HepG2 (cell line): ENCODE measurements around the gene BOLA3. TPM values are rescaled to one million over a fixed set of nuclear protein-coding genes. Genes with fewer than 3 reads are reported as not detected.
A peak's percentile ranks its signal among the peaks of the same experiment; 100 is the strongest.

Experiments
- CBX2 ChIP-seq, 2 experiments: fragments of 200-600 bp in 1 of 2; sonication (generic); formaldehyde crosslinking in 1 of 2; IDR thresholded peaks; 2 replicates each; pipeline versions ENCODE4 v1.7.0 to v1.8.1; 2018 to 2022; ENCODE audit warnings: low read depth in 2 of 2, low read length in 1 of 2, mild to moderate bottlenecking in 1 of 2, missing genetic modification reagents in 1 of 2
- KDM5A ChIP-seq: fragments of 200-600 bp; sonication (generic); IDR thresholded peaks from 2 replicates; pipeline ENCODE4 v1.7.0; 2018; ENCODE audit warnings: antibody characterized with exemption, mild to moderate bottlenecking, low read length, borderline replicate concordance
- NKX3-1 ChIP-seq: sonication (generic); formaldehyde crosslinking; IDR thresholded peaks from 2 replicates; pipeline ENCODE4 v1.5.0; 2020; ENCODE audit warnings: missing genetic modification reagents
- RCOR2 ChIP-seq: IDR thresholded peaks from 2 replicates; pipeline ENCODE4 v1.6.1; 2016; ENCODE audit warnings: missing biosample characterization, missing genetic modification reagents
- SAFB2 ChIP-seq: sonication (generic); formaldehyde crosslinking; IDR thresholded peaks from 2 replicates; pipeline ENCODE4 v1.5.1; 2020; ENCODE audit warnings: missing genetic modification reagents, low read depth, mild to moderate bottlenecking, borderline replicate concordance
- TARDBP ChIP-seq: sonication (generic); formaldehyde crosslinking; IDR thresholded peaks from 2 replicates; pipeline ENCODE4 v1.8.0; 2022; ENCODE audit warnings: mild to moderate bottlenecking, missing genetic modification reagents
- TMF1 ChIP-seq: sonication (generic); formaldehyde crosslinking; IDR thresholded peaks from 2 replicates; pipeline ENCODE4 v1.8.1; 2022; ENCODE audit warnings: low read depth, missing genetic modification reagents
- ZBTB1 ChIP-seq: sonication (generic); formaldehyde crosslinking; IDR thresholded peaks from 2 replicates; pipeline ENCODE4 v1.4.0; 2020; ENCODE audit warnings: missing genetic modification reagents, borderline replicate concordance
- ZEB1 ChIP-seq: IDR thresholded peaks from 2 replicates; pipeline ENCODE4 v1.6.1; 2012; ENCODE audit warnings: mild to moderate bottlenecking, low read depth, inconsistent platforms; ENCODE audit not compliant: insufficient replicate concordance
- ZNF180 ChIP-seq: sonication (generic); formaldehyde crosslinking; IDR thresholded peaks from 2 replicates; pipeline ENCODE4 v1.4.0; 2020; ENCODE audit warnings: low read depth, missing genetic modification reagents, borderline replicate concordance
- ZNF292 ChIP-seq: sonication (generic); formaldehyde crosslinking; IDR thresholded peaks from 2 replicates; pipeline ENCODE4 v1.8.1; 2022; ENCODE audit warnings: mild to moderate bottlenecking, low read depth, missing genetic modification reagents, borderline replicate concordance
- ZNF468 ChIP-seq: sonication (generic); formaldehyde crosslinking; IDR thresholded peaks from 2 replicates; pipeline ENCODE4 v1.8.0; 2022; ENCODE audit warnings: mild to moderate bottlenecking, moderate library complexity, missing genetic modification reagents
- ZNF484 ChIP-seq: sonication (generic); formaldehyde crosslinking; IDR thresholded peaks from 2 replicates; pipeline ENCODE4 v1.5.1; 2020; ENCODE audit warnings: mild to moderate bottlenecking, low read depth, missing genetic modification reagents, borderline replicate concordance
- polyA plus RNA-seq, 8 experiments: library from polyadenylated mRNA; depleted of rRNA in 3 of 8; stranded (reverse) in 7 of 8; unstranded in 1 of 8; fragments of >200 nt; fragmentation: Illumina TruSeq in 4 of 8; extraction: Trizol in 4 of 8; gene quantifications; 2 replicates each; pipeline versions ENCODE4 v1.2.1 to v1.2.3, GENCODE V29; 2011 to 2016; ENCODE audit warnings: low read depth in 4 of 8, missing spikeins in 1 of 8, mixed read lengths in 1 of 8; ENCODE audit not compliant: insufficient read depth in 1 of 8
- total RNA-seq, 5 experiments: library from RNA; depleted of rRNA; stranded (reverse); fragments of >200 nt; fragmentation: Illumina TruSeq; extraction: Trizol; gene quantifications; 2 replicates each; pipeline ENCODE4 v1.2.3, GENCODE V29; 2016; ENCODE audit warnings: low read depth in 1 of 5
- TF ChIP-seq, protein P1 (sequence below): sonication (generic); formaldehyde crosslinking; IDR thresholded peaks from 2 replicates; pipeline ENCODE4 v1.4.0; 2020; ENCODE audit warnings: missing genetic modification reagents
- TF ChIP-seq, protein P2 (sequence below): sonication (generic); formaldehyde crosslinking; IDR thresholded peaks from 2 replicates; pipeline ENCODE4 v1.4.0; 2020; ENCODE audit warnings: missing genetic modification reagents
- TF ChIP-seq, protein P3 (sequence below): sonication (generic); formaldehyde crosslinking; IDR thresholded peaks from 2 replicates; pipeline ENCODE4 v1.8.1; 2023; ENCODE audit warnings: missing genetic modification reagents, inconsistent platforms, borderline replicate concordance
- TF ChIP-seq, protein P4 (sequence below): sonication (generic); formaldehyde crosslinking; IDR thresholded peaks from 2 replicates; pipeline ENCODE4 v1.5.1; 2020; ENCODE audit warnings: mild to moderate bottlenecking, missing genetic modification reagents

BOLA3 gene
- total and polyA plus RNA-seq, 2 of the 13 experiments (the other 11 are each of a cell fraction or from before 2014, with no cell fraction given), result 89.7 to 170 TPM

DNA sequence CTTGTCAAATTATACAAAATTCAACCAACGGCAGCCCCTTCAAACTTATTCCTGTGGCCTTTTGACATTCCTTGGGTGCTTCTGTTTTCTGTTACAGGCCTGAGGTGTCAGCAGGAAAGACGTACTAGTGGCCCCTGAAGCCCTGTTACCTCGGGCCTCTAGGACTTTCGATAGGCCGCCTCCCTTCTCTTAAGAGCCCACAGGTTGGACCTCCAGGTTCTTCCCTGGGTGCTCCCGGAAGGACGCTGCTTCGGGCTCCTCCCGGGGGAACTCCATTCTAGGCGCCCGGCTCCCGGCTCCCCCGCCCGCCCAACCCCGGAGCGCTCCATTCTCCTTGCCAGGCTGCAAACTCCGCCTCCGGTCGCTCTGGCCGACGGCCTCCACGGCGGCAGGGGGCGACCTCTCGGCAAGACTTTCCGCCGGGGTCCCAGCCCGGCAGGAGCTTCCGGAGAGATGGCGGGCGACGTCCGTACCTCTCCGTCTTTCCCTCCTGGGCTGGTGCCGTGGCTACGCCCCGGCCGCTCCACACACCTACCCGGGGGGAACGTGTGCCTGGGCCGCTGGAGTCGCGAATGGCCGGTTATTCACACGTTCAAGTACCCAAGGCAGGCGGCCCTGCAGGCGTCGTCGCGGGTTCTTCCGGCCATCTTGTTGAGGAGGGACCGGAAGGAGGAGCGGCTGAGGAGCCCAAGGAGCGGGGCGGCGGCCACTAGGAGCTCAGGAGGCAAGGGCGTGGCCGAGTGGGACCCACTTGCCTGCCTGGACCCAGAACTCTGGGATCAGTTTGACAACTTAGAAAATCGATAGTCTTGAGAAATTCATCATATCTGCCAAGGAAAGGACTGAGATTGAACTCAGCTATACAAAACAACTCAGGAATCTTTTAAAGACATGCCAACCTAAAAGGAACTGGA, 27.5 kb downstream of the BOLA3 start (continued):
- TF ChIP-seq, protein P1, sequence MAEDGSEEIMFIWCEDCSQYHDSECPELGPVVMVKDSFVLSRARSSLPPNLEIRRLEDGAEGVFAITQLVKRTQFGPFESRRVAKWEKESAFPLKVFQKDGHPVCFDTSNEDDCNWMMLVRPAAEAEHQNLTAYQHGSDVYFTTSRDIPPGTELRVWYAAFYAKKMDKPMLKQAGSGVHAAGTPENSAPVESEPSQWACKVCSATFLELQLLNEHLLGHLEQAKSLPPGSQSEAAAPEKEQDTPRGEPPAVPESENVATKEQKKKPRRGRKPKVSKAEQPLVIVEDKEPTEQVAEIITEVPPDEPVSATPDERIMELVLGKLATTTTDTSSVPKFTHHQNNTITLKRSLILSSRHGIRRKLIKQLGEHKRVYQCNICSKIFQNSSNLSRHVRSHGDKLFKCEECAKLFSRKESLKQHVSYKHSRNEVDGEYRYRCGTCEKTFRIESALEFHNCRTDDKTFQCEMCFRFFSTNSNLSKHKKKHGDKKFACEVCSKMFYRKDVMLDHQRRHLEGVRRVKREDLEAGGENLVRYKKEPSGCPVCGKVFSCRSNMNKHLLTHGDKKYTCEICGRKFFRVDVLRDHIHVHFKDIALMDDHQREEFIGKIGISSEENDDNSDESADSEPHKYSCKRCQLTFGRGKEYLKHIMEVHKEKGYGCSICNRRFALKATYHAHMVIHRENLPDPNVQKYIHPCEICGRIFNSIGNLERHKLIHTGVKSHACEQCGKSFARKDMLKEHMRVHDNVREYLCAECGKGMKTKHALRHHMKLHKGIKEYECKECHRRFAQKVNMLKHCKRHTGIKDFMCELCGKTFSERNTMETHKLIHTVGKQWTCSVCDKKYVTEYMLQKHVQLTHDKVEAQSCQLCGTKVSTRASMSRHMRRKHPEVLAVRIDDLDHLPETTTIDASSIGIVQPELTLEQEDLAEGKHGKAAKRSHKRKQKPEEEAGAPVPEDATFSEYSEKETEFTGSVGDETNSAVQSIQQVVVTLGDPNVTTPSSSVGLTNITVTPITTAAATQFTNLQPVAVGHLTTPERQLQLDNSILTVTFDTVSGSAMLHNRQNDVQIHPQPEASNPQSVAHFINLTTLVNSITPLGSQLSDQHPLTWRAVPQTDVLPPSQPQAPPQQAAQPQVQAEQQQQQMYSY (CRISPR knock-in tag), result 0 out of 2 replicates have a peak, but pooled peaks have one; percentile 49
- peak; percentile 52 for TF ChIP-seq ZEB1
- TF ChIP-seq ZNF484, result 0 out of 2 replicates have a peak, but pooled peaks have one; percentile 38
- no peak; the same call in 1 of the 2 replicates for TF ChIP-seq SAFB2
- TF ChIP-seq RCOR2 (CRISPR knock-in tag), result peak; percentile 37; the same call in 1 of the 2 replicates
- TF ChIP-seq, protein P2, sequence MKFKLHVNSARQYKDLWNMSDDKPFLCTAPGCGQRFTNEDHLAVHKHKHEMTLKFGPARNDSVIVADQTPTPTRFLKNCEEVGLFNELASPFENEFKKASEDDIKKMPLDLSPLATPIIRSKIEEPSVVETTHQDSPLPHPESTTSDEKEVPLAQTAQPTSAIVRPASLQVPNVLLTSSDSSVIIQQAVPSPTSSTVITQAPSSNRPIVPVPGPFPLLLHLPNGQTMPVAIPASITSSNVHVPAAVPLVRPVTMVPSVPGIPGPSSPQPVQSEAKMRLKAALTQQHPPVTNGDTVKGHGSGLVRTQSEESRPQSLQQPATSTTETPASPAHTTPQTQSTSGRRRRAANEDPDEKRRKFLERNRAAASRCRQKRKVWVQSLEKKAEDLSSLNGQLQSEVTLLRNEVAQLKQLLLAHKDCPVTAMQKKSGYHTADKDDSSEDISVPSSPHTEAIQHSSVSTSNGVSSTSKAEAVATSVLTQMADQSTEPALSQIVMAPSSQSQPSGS, result peak; percentile 74; the same call in 1 of the 2 replicates
- TF ChIP-seq ZNF180 (CRISPR knock-in tag), result no peak
- TF ChIP-seq NKX3-1 (CRISPR knock-in tag), result peak; percentile 85
- TF ChIP-seq CBX2 (IDR thresholded peaks at IDR 0.05; ENCODE audit: low read depth, low read length), result peak; percentile 47; the same call in 1 of the 2 replicates
- peak; percentile 56; the same call in 1 of the 2 replicates for TF ChIP-seq CBX2 (CRISPR knock-in tag; IDR thresholded peaks at IDR 0.05; ENCODE audit: low read depth)
- peak; percentile 90 for TF ChIP-seq ZNF292 (CRISPR knock-in tag)
- TF ChIP-seq, protein P3, sequence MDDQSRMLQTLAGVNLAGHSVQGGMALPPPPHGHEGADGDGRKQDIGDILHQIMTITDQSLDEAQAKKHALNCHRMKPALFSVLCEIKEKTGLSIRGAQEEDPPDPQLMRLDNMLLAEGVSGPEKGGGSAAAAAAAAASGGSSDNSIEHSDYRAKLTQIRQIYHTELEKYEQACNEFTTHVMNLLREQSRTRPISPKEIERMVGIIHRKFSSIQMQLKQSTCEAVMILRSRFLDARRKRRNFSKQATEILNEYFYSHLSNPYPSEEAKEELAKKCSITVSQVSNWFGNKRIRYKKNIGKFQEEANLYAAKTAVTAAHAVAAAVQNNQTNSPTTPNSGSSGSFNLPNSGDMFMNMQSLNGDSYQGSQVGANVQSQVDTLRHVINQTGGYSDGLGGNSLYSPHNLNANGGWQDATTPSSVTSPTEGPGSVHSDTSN (CRISPR knock-in tag), result 0 out of 2 replicates have a peak, but pooled peaks have one; percentile 46
- 0 out of 2 replicates have a peak, but pooled peaks have one; percentile 50 for TF ChIP-seq ZNF468 (CRISPR knock-in tag)
- peak; percentile 97 for TF ChIP-seq TARDBP (CRISPR knock-in tag)
- peak; percentile 96 for TF ChIP-seq KDM5A
- TF ChIP-seq ZBTB1 (CRISPR knock-in tag), result no peak
- TF ChIP-seq TMF1, result peak; percentile 68
- TF ChIP-seq, protein P4, sequence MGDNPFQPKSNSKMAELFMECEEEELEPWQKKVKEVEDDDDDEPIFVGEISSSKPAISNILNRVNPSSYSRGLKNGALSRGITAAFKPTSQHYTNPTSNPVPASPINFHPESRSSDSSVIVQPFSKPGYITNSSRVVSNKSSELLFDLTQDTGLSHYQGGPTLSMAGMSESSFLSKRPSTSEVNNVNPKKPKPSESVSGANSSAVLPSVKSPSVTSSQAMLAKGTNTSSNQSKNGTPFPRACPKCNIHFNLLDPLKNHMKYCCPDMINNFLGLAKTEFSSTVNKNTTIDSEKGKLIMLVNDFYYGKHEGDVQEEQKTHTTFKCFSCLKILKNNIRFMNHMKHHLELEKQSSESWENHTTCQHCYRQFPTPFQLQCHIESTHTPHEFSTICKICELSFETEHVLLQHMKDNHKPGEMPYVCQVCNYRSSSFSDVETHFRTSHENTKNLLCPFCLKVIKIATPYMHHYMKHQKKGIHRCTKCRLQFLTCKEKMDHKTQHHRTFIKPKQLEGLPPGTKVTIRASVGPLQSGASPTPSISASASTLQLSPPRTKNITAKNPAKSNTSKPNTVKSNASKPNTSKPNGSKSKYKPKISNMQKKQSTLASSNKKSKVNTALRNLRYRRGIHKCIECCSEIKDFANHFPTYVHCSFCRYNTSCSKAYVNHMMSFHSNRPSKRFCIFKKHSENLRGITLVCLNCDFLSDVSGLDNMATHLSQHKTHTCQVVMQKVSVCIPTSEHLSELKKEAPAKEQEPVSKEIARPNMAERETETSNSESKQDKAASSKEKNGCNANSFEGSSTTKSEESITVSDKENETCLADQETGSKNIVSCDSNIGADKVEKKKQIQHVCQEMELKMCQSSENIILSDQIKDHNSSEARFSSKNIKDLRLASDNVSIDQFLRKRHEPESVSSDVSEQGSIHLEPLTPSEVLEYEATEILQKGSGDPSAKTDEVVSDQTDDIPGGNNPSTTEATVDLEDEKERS (CRISPR knock-in tag), result peak; percentile 100
